Calu3 (cell line): ENCODE measurements around the gene IL36G. TPM values are rescaled to one million over a fixed set of nuclear protein-coding genes. Genes with fewer than 3 reads are reported as not detected.

Experiments
- BruUV-seq: library from RNA; stranded (reverse); fragments of 400-500 nt; replicated peaks from 2 replicates; lab custom pipeline; 2021; lab: Mats Ljungman, UMichigan
- CTCF ChIA-PET: fragments of 300-600 bp; sonication (Branson Sonifier 250); formaldehyde crosslinking; loops from one replicate; lab custom pipeline; 2022; ENCODE audit warnings: antibody characterized with exemption; lab: Charles Lee
- DNase-seq: peaks from one replicate; pipeline ENCODE4 v3.0.0; 2022
- H3K27ac Mint-ChIP-seq: one replicate; pipeline ENCODE4 v1.8.0; 2022; ENCODE audit warnings: mixed read lengths; ENCODE audit not compliant: unreplicated experiment
- H3K27me3 Mint-ChIP-seq: one replicate; pipeline ENCODE4 v1.8.0; 2022; ENCODE audit warnings: mixed read lengths; ENCODE audit not compliant: unreplicated experiment
- H3K36me3 Mint-ChIP-seq: one replicate; pipeline ENCODE4 v1.8.0; 2022; ENCODE audit warnings: mild to moderate bottlenecking, moderate library complexity, mixed read lengths; ENCODE audit not compliant: insufficient read depth, unreplicated experiment
- H3K4me1 Mint-ChIP-seq: one replicate; pipeline ENCODE4 v1.8.0; 2022; ENCODE audit warnings: mild to moderate bottlenecking, low read depth, mixed read lengths; ENCODE audit not compliant: unreplicated experiment
- H3K4me3 Mint-ChIP-seq: one replicate; pipeline ENCODE4 v1.8.0; 2022; ENCODE audit warnings: mild to moderate bottlenecking, low read depth, moderate library complexity, mixed read lengths; ENCODE audit not compliant: unreplicated experiment
- H3K9me3 Mint-ChIP-seq: one replicate; pipeline ENCODE4 v1.8.0; 2022; ENCODE audit warnings: low read depth, mixed read lengths; ENCODE audit not compliant: unreplicated experiment
- CTCF ChIP-seq: fragments of 200-600 bp; IDR thresholded peaks from one replicate; pipeline ENCODE4 v1.8.0; 2022; ENCODE audit warnings: antibody characterized with exemption; ENCODE audit not compliant: unreplicated experiment
- intact Hi-C: fragments of 100-400 bp; cut with micrococcal nuclease; formaldehyde crosslinking; loops from one replicate; pipeline ENCODE4 v1.10.0; 2022; ENCODE audit not compliant: unreplicated experiment
- total RNA-seq: library from RNA; stranded (reverse); gene quantifications from 2 replicates; pipeline ENCODE4 v1.2.3, GENCODE V29; 2022

The IL36G gene
- total RNA-seq, 1 experiment from 2014 or later: 0.38 TPM

GRCh38 chr2:112979731-112980130, 1.9 kb downstream of the IL36G start:
- Mint-ChIP-seq H3K9me3 (no peaks in the 10 kb centered on the region), H3K4me3 (no peak overlapping the region), H3K36me3 (no peaks in the 10 kb centered on the region), H3K27me3 (peaks cover 15% of the 10 kb centered on the region), H3K27ac (no peak overlapping the region), H3K4me1 (no peaks in the 10 kb centered on the region)
- CTCF ChIA-PET: interaction anchor here (0.6 to 1.1 kb wide), 3 partner anchors 21 to 303 kb away, joined by 3 read pairs; no protein-coding TSS in a partner anchor
- no TSS peak for BruUV-seq
- intact Hi-C loops: no loop called here
- DNase-seq: no peak
- TF ChIP-seq CTCF: no peak

- no peak for TF ChIP-seq CTCF
- no peaks in the 10 kb centered on the region for H3K9me3 Mint-ChIP-seq
- BruUV-seq: no TSS peak
- no peak overlapping the region for H3K4me3 Mint-ChIP-seq
- CTCF ChIA-PET: interaction anchor here (1.1 kb wide), 1 partner anchor 22 kb away, joined by 3 read pairs; no protein-coding TSS in a partner anchor
- intact Hi-C loops: no loop called here
- no peaks in the 10 kb centered on the region for H3K36me3 Mint-ChIP-seq
- peaks cover 15% of the 10 kb centered on the region for H3K27me3 Mint-ChIP-seq
- H3K27ac Mint-ChIP-seq: no peak overlapping the region
- no peaks in the 10 kb centered on the region for H3K4me1 Mint-ChIP-seq
- no peak for DNase-seq
Measured at GRCh38 chr2:112980537-112980936, 2.7 kb downstream of the IL36G start.

- CTCF ChIA-PET: interaction anchor here (1.6 kb wide), 1 partner anchor 26 kb away, joined by 4 read pairs; no protein-coding TSS in a partner anchor
- no TSS peak for BruUV-seq
- no peak for TF ChIP-seq CTCF
- DNase-seq: no peak
- Mint-ChIP-seq H3K4me1 (no peaks in the 10 kb centered on the region), H3K27ac (no peak overlapping the region), H3K4me3 (no peak overlapping the region), H3K36me3 (no peaks in the 10 kb centered on the region), H3K9me3 (no peaks in the 10 kb centered on the region), H3K27me3 (no peaks in the 10 kb centered on the region)
- intact Hi-C loops: no loop called here
Measured at GRCh38 chr2:112985090-112985489, 7.3 kb downstream of the IL36G start.

GRCh38 chr2:112989611-112990010, 11.8 kb downstream of the IL36G start:
- Mint-ChIP-seq H3K36me3 (no peaks in the 10 kb centered on the region), H3K9me3 (peaks cover 4% of the 10 kb centered on the region), H3K4me3 (no peak overlapping the region), H3K4me1 (no peaks in the 10 kb centered on the region), H3K27ac (no peak overlapping the region), H3K27me3 (peaks cover 14% of the 10 kb centered on the region)
- no TSS peak for BruUV-seq
- intact Hi-C loops: no loop called here
- DNase-seq: no peak
- no peak for TF ChIP-seq CTCF
- CTCF ChIA-PET: no interaction called here
